GM23338 (cell line): Measurements from ENCODE around the gene PPHLN1. TPM values are rescaled to one million over a fixed set of nuclear protein-coding genes. Genes with fewer than 3 reads are reported as not detected.

Experiments
- ATAC-seq: fragments of 200-7000 bp; cut with Tn5 transposase; 3 replicates; pipeline ENCODE4 v1.9.1; 2020
- DNase-seq: peaks from one replicate; pipeline ENCODE4 v3.0.0-alpha.2; 2015; ENCODE audit warnings: low spot score
- H2AFZ ChIP-seq: fragments of 200-600 bp; sonication (generic); 2 replicates; pipeline ENCODE4 v1.8.0; 2016; ENCODE audit warnings: antibody characterized with exemption, mild to moderate bottlenecking, moderate library complexity
- H3F3A ChIP-seq: fragments of 200-600 bp; sonication (generic); replicated peaks from 2 replicates; pipeline ENCODE4 v1.8.0; 2017; ENCODE audit warnings: antibody characterized with exemption, mixed run types, low read depth
- H3K27ac ChIP-seq: fragments of 200-600 bp; sonication (generic); 2 replicates; pipeline ENCODE4 v1.6.1; 2016; ENCODE audit warnings: low read depth
- H3K27me3 ChIP-seq: fragments of 200-600 bp; sonication (generic); 2 replicates; pipeline ENCODE4 v1.8.0; 2016; ENCODE audit warnings: mild to moderate bottlenecking, mixed run types, moderate library complexity; ENCODE audit not compliant: insufficient read depth
- H3K36me3 ChIP-seq: fragments of 200-600 bp; sonication (generic); 2 replicates; pipeline ENCODE4 v1.8.0; 2016; ENCODE audit warnings: mild to moderate bottlenecking; ENCODE audit not compliant: insufficient read depth
- H3K4me1 ChIP-seq: fragments of 200-600 bp; sonication (generic); 2 replicates; pipeline ENCODE4 v1.8.0; 2016; ENCODE audit warnings: mild to moderate bottlenecking, moderate library complexity; ENCODE audit not compliant: insufficient read depth
- H3K4me2 ChIP-seq: fragments of 200-600 bp; sonication (generic); 2 replicates; pipeline ENCODE4 v1.7.1; 2017; ENCODE audit warnings: mixed run types
- H3K4me3 ChIP-seq: fragments of 200-600 bp; sonication (generic); 2 replicates; pipeline ENCODE4 v1.6.1; 2016; ENCODE audit warnings: mixed run types
- H3K79me2 ChIP-seq: fragments of 200-600 bp; sonication (generic); replicated peaks from 2 replicates; pipeline ENCODE4 v1.8.0; 2017; ENCODE audit warnings: mild to moderate bottlenecking; ENCODE audit not compliant: insufficient read depth
- H3K9me2 ChIP-seq: fragments of 200-600 bp; sonication (generic); 2 replicates; pipeline ENCODE4 v1.8.0; 2017; ENCODE audit not compliant: insufficient read depth
- H4K20me1 ChIP-seq: fragments of 200-600 bp; sonication (generic); replicated peaks from 2 replicates; pipeline ENCODE4 v1.8.0; 2017; ENCODE audit warnings: mild to moderate bottlenecking; ENCODE audit not compliant: insufficient read depth
- H3K27ac Mint-ChIP-seq: 2 replicates; pipeline ENCODE4 v1.8.0; 2020; ENCODE audit warnings: inconsistent platforms, mild to moderate bottlenecking, moderate library complexity, mixed read lengths
- H3K27me3 Mint-ChIP-seq: 3 replicates; pipeline ENCODE4 v1.8.0; 2022; ENCODE audit warnings: low read depth, mild to moderate bottlenecking, moderate library complexity, mixed read lengths, inconsistent platforms; ENCODE audit not compliant: insufficient read depth, poor library complexity
- H3K36me3 Mint-ChIP-seq: 3 replicates; pipeline ENCODE4 v1.8.0; 2021; ENCODE audit warnings: low read depth, mild to moderate bottlenecking, inconsistent platforms, moderate library complexity, mixed read lengths
- H3K4me1 Mint-ChIP-seq: 3 replicates; pipeline ENCODE4 v1.8.0; 2020; ENCODE audit warnings: mild to moderate bottlenecking, inconsistent platforms, mixed read lengths
- H3K4me3 Mint-ChIP-seq: 3 replicates; pipeline ENCODE4 v1.8.0; 2021; ENCODE audit warnings: moderate library complexity, mild to moderate bottlenecking, inconsistent platforms, mixed read lengths
- H3K9me3 Mint-ChIP-seq: 3 replicates; pipeline ENCODE4 v1.8.0; 2020; ENCODE audit warnings: moderate library complexity, mild to moderate bottlenecking, inconsistent platforms, mixed read lengths
- CREB1 ChIP-seq: fragments of 250-450 bp; sonication (Bioruptor Pico); IDR thresholded peaks from 2 replicates; pipeline ENCODE4 v1.5.0; 2020; ENCODE audit warnings: low read depth, mild to moderate bottlenecking, moderate library complexity
- ETS1 ChIP-seq: IDR thresholded peaks from 2 replicates; pipeline ENCODE4 v1.6.1; 2016; ENCODE audit warnings: antibody characterized with exemption
- EZH2 ChIP-seq: fragments of 200-600 bp; sonication (generic); IDR thresholded peaks from one replicate; pipeline ENCODE4 v1.8.0; 2017; ENCODE audit warnings: antibody characterized with exemption, mild to moderate bottlenecking, low read depth; ENCODE audit not compliant: unreplicated experiment
- JUNB ChIP-seq: IDR thresholded peaks from one replicate; pipeline ENCODE4 v1.6.1; 2016; ENCODE audit warnings: antibody characterized with exemption; ENCODE audit not compliant: unreplicated experiment
- POLR2AphosphoS5 ChIP-seq: IDR thresholded peaks from 2 replicates; pipeline ENCODE4 v1.6.1; 2016; ENCODE audit warnings: antibody characterized with exemption, low read depth
- REST ChIP-seq: IDR thresholded peaks from one replicate; pipeline ENCODE4 v1.6.1; 2018; ENCODE audit warnings: antibody characterized with exemption; ENCODE audit not compliant: unreplicated experiment
- ZNF114 ChIP-seq: fragments of 250-450 bp; sonication (Bioruptor Pico); IDR thresholded peaks from 2 replicates; pipeline ENCODE4 v1.5.0; 2020; ENCODE audit warnings: mild to moderate bottlenecking, moderate library complexity
- polyA plus RNA-seq: library from polyadenylated mRNA; unstranded; fragments of >200 nt; fragmentation: Nextera tagmentation; extraction: Ambion mirVana; gene quantifications from 2 replicates; pipeline ENCODE4 v1.2.1, GENCODE V29; 2016
- total RNA-seq: library from RNA; depleted of rRNA; stranded (reverse); fragments of >200 nt; shearing (Covaris generic); gene quantifications from 2 replicates; pipeline ENCODE4 v1.2.3, GENCODE V29; 2014

PPHLN1 gene
- total and polyA plus RNA-seq, 2 experiments from 2014 or later = 93.0 to 103 TPM

GRCh38 chr12:42483521-42483790, 157.5 kb downstream of the PPHLN1 start:
- Histone ChIP-seq H3K4me2 (peak overlapping the region; percentile 84), H3K36me3 (no peaks in the 10 kb centered on the region), H3K27ac (no peak overlapping the region; the same call in 1 of the 2 replicates), H3K4me3 (peak overlapping the region; percentile 65), H3K27me3 (peaks cover 29% of the 10 kb centered on the region), H2AFZ (no peak overlapping the region), H3K4me1 (peaks cover 46% of the 10 kb centered on the region), H3K9me2 (no peaks in the 10 kb centered on the region), H3F3A (0 out of 2 replicates have a peak, but pooled peaks cover 5% of the 10 kb centered on the region), H3K79me2 (peaks cover 40% of the 10 kb centered on the region), H4K20me1 (peaks cover 5% of the 10 kb centered on the region; the same call in 1 of the 2 replicates)
- DNase-seq (no peak), ATAC-seq (peak; percentile 3)
- Mint-ChIP-seq H3K27me3 (peaks cover 25% of the 10 kb centered on the region), H3K4me1 (peaks cover 70% of the 10 kb centered on the region), H3K4me3 (peak overlapping the region; percentile 93), H3K36me3 (0 out of 3 replicates have a peak, but pooled peaks cover 3% of the 10 kb centered on the region), H3K27ac (peak overlapping the region; percentile 93; the same call in 1 of the 2 replicates), H3K9me3 (peaks cover 2% of the 10 kb centered on the region; the same call in 1 of the 3 replicates)
- TF ChIP-seq ZNF114 (CRISPR knock-in tag) (no peak), REST (no peak), CREB1 (CRISPR knock-in tag) (0 out of 2 replicates have a peak, but pooled peaks have one; percentile 55), JUNB (no peak)

GRCh38 chr12:42484996-42485395, 159.0 kb downstream of the PPHLN1 start:
- Mint-ChIP-seq H3K36me3 (no peaks in the 10 kb centered on the region; the same call in 2 of the 3 replicates), H3K9me3 (peaks cover 2% of the 10 kb centered on the region; the same call in 1 of the 3 replicates), H3K27ac (peak overlapping the region; percentile 70; the same call in 1 of the 2 replicates), H3K27me3 (peaks cover 26% of the 10 kb centered on the region), H3K4me1 (peaks cover 59% of the 10 kb centered on the region), H3K4me3 (peak overlapping the region; percentile 90)
- no peaks in the 10 kb centered on the region for H3K9me2 ChIP-seq
- no peak overlapping the region for H2AFZ ChIP-seq
- no peaks in the 10 kb centered on the region for H3K36me3 ChIP-seq
- H3K4me3 ChIP-seq = peak overlapping the region; percentile 65
- H4K20me1 ChIP-seq = peaks cover 5% of the 10 kb centered on the region; the same call in 1 of the 2 replicates
- H3K4me2 ChIP-seq = peak overlapping the region; percentile 84
- H3F3A ChIP-seq = 0 out of 2 replicates have a peak, but pooled peaks cover 5% of the 10 kb centered on the region
- no peak for ATAC-seq
- H3K79me2 ChIP-seq = peaks cover 25% of the 10 kb centered on the region
- peak overlapping the region; percentile 83 for H3K27ac ChIP-seq
- H3K4me1 ChIP-seq = peaks cover 37% of the 10 kb centered on the region
- H3K27me3 ChIP-seq = peaks cover 43% of the 10 kb centered on the region
- DNase-seq = peak; percentile 55
- TF ChIP-seq ETS1 (no peak), POLR2AphosphoS5 (no peak), REST (no peak), ZNF114 (CRISPR knock-in tag) (no peak), EZH2 (no peak)
